NCI-H187 (cell line): ENCODE results near the gene CRACR2B.

Experiments used
- DNase-seq, 2 experiments: peaks; one replicate each; lab custom pipeline; 2025; lab: John Stamatoyannopoulos, UW

CRACR2B gene

GRCh38 chr11:811446-812245 lies 16.1 kb upstream of the CRACR2B start:
- DNase-seq = no peak

- DNase-seq = no peak
Observed at GRCh38 chr11:812390-812789, 15.3 kb upstream of the CRACR2B start.

GRCh38 chr11:813072-813455 lies 14.7 kb upstream of the CRACR2B start:
- DNase-seq = no peak

- DNase-seq = no peak
Observed at GRCh38 chr11:813456-814096, 14.1 kb upstream of the CRACR2B start.

GRCh38 chr11:815675-816432 lies 11.9 kb upstream of the CRACR2B start:
- DNase-seq = no peak

- no peak for DNase-seq
Observed at GRCh38 chr11:816433-816779, 11.3 kb upstream of the CRACR2B start.

- DNase-seq = no peak
Observed at GRCh38 chr11:818396-819128, 9.2 kb upstream of the CRACR2B start, which contains the start of gene PNPLA2. TSS of gene PNPLA2 (plus strand) at chr11:818914. CDS start at chr11:819719, 805 bp downstream.

- DNase-seq = peak; percentile 68 to 93
Observed at GRCh38 chr11:819129-819931, 8.4 kb upstream of the CRACR2B start.

- peak; percentile 38 to 80 for DNase-seq
Observed at GRCh38 chr11:819943-820649, 7.6 kb upstream of the CRACR2B start.

- no peak for DNase-seq
Observed at GRCh38 chr11:820655-821511, 6.8 kb upstream of the CRACR2B start.

- no peak for DNase-seq
Observed at GRCh38 chr11:821512-822371, 6.0 kb upstream of the CRACR2B start.

GRCh38 chr11:823441-824291 lies 4.1 kb upstream of the CRACR2B start:
- peak; percentile 30 to 48 for DNase-seq

- peak; percentile 82 to 86 for DNase-seq
Observed at GRCh38 chr11:824292-824880, 3.3 kb upstream of the CRACR2B start.

- DNase-seq = peak in 1 of 2 experiments; percentile 68
Observed at GRCh38 chr11:824942-825341, 2.8 kb upstream of the CRACR2B start.

GRCh38 chr11:825366-826226 lies 2.1 kb upstream of the CRACR2B start:
- no peak for DNase-seq

GRCh38 chr11:826227-826621 lies 1.5 kb upstream of the CRACR2B start:
- no peak for DNase-seq

- DNase-seq = no peak
Observed at GRCh38 chr11:826836-827145, 928 bp upstream of the CRACR2B start.
